Bronchial epithelial cell (primary cell): ENCODE measurements around the gene TBC1D10A. TPM values are rescaled to one million over a fixed set of nuclear protein-coding genes. Genes with fewer than 3 reads are reported as not detected.

Experiments
- DNase-seq: peaks from one replicate; pipeline ENCODE4 v3.0.0-alpha.2; 2010; ENCODE audit warnings: low read depth
- FAIRE-seq: peaks from 2 replicates; lab custom pipeline; 2011; peaks lifted over from hg19 to GRCh38; lab: Jason Lieb, UNC
- H3K27me3 ChIP-seq: 2 replicates; pipeline ENCODE4 v1.5.1; 2011; ENCODE audit warnings: low read length; ENCODE audit not compliant: control insufficient read depth, insufficient read depth
- H3K36me3 ChIP-seq: 2 replicates; pipeline ENCODE4 v1.5.1; 2011; ENCODE audit warnings: low read length; ENCODE audit not compliant: control insufficient read depth, insufficient read depth
- H3K4me3 ChIP-seq: 2 replicates; pipeline ENCODE4 v1.5.1; 2011; ENCODE audit warnings: mild to moderate bottlenecking, low read depth, low read length, control low read depth
- total RNA-seq: library from RNA; depleted of rRNA; stranded (reverse); fragments of >200 nt; gene quantifications from 2 replicates; pipeline ENCODE4 v1.2.1, GENCODE V29; 2014
- TF ChIP-seq, protein P1 (sequence below): IDR thresholded peaks from 2 replicates; pipeline ENCODE4 v1.5.1; 2011; ENCODE audit warnings: mild to moderate bottlenecking, moderate library complexity, low read length, control low read depth, inconsistent platforms; ENCODE audit not compliant: insufficient read depth, severe bottlenecking

The TBC1D10A gene
- total RNA-seq, 1 donor from 2014 or later: 6.6 TPM

GRCh38 chr22:30279932-30280331 is 46.8 kb downstream of the TBC1D10A start:
- no peak for FAIRE-seq
- Histone ChIP-seq H3K36me3 (no peaks in the 10 kb centered on the region), H3K4me3 (no peak overlapping the region), H3K27me3 (peaks cover 2% of the 10 kb centered on the region)
- TF ChIP-seq, protein P1, sequence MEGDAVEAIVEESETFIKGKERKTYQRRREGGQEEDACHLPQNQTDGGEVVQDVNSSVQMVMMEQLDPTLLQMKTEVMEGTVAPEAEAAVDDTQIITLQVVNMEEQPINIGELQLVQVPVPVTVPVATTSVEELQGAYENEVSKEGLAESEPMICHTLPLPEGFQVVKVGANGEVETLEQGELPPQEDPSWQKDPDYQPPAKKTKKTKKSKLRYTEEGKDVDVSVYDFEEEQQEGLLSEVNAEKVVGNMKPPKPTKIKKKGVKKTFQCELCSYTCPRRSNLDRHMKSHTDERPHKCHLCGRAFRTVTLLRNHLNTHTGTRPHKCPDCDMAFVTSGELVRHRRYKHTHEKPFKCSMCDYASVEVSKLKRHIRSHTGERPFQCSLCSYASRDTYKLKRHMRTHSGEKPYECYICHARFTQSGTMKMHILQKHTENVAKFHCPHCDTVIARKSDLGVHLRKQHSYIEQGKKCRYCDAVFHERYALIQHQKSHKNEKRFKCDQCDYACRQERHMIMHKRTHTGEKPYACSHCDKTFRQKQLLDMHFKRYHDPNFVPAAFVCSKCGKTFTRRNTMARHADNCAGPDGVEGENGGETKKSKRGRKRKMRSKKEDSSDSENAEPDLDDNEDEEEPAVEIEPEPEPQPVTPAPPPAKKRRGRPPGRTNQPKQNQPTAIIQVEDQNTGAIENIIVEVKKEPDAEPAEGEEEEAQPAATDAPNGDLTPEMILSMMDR: no peak
- DNase-seq: no peak

GRCh38 chr22:30279046-30279788 is 47.5 kb downstream of the TBC1D10A start:
- Histone ChIP-seq H3K36me3 (no peaks in the 10 kb centered on the region), H3K27me3 (peaks cover 2% of the 10 kb centered on the region), H3K4me3 (no peak overlapping the region)
- FAIRE-seq (peak; percentile 81), DNase-seq (no peak)
- TF ChIP-seq, protein P1: no peak

- Histone ChIP-seq H3K4me3 (no peak overlapping the region), H3K36me3 (no peaks in the 10 kb centered on the region), H3K27me3 (peaks cover 2% of the 10 kb centered on the region)
- no peak for FAIRE-seq
- peak; percentile 81 for DNase-seq
- TF ChIP-seq, protein P1: no peak
Measured at GRCh38 chr22:30277547-30278344, 49.0 kb downstream of the TBC1D10A start.

DNA sequence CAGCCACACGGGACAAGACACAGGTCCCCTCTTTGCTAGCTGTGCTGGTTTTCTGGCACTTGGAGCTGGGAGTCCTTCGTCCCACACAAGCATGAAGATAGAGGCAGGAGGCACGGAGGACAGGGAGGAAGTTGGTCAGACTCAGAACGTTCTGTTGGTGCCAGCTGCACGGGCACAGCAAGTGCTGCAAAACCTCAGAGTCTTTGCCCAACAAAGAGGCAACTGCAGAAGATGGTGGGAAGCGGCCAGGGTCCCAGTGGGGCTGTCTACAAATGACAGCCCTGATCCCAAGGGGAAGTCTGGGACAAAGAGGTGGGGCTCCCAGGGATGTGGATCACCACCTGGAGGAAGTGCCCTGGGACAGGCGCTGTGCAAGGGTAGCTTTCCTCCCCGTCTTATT is 50.7 kb downstream of the TBC1D10A start:
- no peak for DNase-seq
- TF ChIP-seq, protein P1: no peak
- H3K27me3 ChIP-seq: no peaks in the 10 kb centered on the region
- no peak overlapping the region for H3K4me3 ChIP-seq
- no peaks in the 10 kb centered on the region for H3K36me3 ChIP-seq
- no peak for FAIRE-seq

GRCh38 chr22:30275625-30276024 is 51.1 kb downstream of the TBC1D10A start:
- FAIRE-seq: peak; percentile 98
- Histone ChIP-seq H3K4me3 (no peak overlapping the region), H3K36me3 (no peaks in the 10 kb centered on the region), H3K27me3 (no peaks in the 10 kb centered on the region)
- TF ChIP-seq, protein P1: no peak
- DNase-seq: peak; percentile 56
